HG03095 (cell line): ENCODE data around the gene PMP22.

Experiments used
- ATAC-seq: cut with Tn5 transposase; IDR thresholded peaks from one replicate; pipeline ENCODE4 v1.9.1; 2021; ENCODE audit warnings: moderate library complexity; ENCODE audit not compliant: unreplicated experiment

The PMP22 gene

DNA sequence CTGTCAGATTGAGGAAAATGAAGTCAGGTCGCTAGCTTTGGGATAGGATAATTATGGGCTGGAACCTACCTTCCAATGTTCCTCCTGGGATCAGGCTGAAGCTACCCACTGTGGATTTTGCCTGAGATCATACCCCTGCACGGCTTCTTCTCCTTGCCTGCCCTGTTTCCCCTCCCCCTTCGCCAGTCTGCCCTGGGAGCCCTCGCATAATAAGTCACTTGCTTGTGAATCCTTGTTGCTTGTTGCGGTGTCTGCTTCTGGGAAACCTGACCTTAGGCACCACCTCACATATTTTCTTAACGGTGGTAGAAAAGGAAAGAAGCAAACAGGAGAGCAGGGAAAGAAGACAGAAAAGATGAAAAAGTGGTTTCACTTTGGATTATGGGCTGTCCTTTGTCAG is 13.3 kb upstream of the PMP22 start:
- ATAC-seq = no peak

DNA sequence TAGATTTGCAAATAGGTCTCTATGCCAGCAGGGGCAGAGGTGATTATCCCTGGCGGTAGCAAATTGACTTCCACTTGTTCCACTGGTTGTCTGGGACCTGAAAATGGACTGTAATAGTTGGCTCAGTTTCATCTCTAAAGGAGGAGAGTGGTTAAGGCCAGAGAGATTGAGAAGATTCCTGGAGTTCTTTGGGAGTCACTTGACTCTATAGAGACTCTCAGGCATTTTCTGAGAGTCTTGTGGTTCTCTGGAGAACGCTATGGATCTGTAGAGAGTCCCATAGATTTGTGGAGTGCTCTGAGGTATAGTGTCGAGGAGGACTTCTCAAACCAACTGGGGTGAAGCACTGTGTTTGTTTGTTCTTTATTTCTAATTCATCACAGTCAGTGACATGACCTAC is 8.9 kb upstream of the PMP22 start:
- no peak for ATAC-seq

DNA sequence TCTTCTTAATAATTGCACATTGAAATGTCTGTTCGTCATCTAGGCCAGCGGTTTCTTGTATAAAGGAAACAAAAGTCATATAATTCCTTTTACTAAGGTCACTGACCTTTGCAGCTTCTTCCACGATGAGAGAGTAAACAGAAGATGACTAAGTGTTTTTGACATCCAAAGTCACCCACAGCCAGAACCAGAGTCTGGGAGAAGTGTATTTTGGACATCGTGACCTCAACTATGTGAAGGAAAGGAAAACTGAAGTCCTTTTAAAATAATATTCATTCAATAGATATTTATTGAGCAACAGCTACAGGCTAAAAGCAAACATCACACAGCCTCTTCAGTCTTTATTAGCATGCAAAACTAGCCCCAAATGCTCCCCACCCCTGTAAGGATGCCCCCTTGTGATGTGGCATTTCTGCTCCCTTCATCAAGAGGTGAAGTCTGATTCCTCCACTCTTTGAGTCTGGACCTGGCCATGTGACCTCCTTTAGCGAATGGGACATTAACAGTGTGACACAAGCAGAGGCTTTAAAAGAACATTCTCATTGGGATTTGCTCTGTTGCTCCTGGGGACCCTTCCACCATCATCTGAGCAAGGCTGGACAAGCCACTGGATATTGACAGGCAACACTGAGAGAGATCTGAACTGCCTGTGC is 8.1 kb upstream of the PMP22 start:
- no peak for ATAC-seq

DNA sequence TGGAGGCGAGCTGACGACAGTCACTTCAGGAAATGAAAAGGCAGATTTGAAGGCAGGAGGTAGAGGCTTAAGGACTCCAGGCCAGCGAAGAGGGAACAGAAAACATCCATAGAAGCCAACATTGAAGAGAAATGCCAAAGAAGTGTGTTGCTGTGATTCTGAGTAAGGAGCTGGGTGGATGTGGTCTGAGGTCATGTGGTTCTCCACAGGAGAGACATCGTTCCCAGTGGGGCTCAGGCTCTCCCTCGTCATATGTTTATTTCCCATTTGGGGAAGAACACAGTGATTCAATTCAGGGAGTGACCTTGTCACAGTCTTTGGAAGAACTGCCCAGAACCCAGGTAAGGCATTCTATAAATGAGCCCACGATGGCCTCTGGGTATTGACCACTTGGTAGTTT is 6.6 kb upstream of the PMP22 start:
- no peak for ATAC-seq

DNA sequence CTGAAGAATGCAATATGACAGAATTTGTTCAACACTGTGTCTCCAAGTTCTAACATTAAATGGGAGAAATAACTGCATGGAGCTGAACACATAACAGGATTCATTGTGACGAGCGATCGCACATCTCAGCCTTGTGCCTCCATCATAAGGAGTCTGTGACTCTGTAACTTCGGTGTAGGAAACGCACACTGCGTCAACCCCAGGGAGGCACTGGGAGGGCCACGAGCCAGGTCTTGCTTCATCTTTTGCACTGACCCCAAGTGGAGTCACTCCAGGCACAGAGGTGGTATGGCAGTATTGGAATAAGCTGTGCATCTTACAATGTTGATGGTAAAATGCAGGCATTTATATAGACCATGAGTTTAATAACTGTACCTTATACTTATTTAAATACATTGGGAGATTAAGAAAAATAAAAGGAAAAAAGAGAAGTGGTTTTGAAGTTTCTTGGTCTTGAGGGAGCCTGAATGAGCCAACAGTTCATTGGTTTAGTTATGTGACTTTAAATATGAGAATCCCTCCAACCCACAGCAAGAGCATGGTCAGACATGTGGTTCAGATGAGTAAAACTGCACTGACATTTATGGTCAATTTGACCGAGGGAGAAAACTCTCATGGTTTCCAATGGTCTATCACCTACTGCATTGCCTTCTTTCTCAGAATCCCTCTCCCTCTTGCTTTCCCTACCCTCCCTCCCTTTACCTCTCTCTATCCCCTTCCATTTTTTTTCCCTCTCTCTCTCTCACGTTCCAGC is 5.7 kb upstream of the PMP22 start:
- ATAC-seq = no peak

DNA sequence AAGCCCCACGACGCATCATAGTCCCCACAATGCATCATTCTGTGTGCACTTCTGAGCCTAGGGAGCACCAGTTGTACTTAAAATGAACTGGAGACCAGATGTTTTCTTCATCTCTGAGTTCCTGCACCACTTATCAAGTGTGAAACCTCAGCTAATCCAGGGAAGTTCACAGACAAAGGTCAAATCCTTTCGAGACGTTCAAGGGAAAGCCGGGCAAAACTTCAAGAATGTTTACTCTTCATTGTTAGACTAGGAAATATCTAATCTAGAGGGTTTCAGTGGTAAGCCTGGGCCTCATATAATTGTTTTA is 4.6 kb upstream of the PMP22 start:
- no peak for ATAC-seq

DNA sequence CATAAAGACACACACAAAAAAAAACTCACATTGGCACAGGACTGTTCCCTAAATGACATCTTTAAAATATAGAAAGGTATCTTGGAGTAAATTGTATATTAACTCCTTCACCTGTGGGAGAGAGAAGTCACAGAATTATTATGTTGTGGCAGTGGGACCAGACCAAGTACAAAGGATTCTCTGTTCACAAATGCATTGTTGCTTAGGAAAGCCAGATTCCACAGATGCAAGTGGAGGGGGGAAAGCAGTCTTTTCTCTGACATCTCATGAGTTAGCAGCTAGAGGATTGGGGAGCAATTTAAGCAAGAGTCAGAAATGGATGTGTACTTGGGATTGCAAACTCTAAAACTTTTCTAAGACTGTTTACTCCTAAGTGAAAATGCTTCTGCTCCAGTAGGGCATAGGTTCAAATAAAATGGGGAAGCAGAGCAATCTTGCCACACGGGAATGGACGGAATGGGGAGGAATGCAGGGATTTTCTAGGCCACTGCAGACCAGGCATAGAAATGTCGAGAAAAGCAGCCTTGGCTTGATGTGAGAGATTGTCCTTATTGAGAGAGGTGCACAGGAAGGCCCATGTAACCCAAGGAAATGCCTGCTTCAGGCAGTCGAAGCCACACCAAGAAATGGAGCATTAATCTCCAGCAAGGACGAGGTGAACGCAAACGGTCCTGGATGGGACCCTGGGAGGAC is 4.1 kb upstream of the PMP22 start:
- no peak for ATAC-seq

DNA sequence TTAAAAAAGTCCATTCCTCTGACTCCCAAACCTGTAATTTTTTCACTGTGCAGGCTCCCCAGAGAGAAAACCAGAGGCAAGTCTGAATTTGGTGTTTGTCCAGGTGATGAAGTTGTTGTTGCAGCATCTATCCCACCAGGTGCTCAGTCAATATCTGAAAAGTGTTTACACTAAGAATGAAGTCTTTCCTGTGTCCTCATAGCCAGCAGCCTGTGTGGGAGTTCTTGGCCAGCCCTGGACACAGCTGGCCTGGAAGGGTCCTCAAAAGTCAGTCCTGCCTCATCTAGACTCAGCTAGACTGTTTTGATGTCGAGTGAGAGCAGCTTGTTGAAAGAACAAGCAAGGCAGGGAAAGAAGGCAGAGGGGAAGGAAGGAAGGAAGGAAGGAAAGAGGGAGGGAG is 3.3 kb upstream of the PMP22 start:
- ATAC-seq = no peak

DNA sequence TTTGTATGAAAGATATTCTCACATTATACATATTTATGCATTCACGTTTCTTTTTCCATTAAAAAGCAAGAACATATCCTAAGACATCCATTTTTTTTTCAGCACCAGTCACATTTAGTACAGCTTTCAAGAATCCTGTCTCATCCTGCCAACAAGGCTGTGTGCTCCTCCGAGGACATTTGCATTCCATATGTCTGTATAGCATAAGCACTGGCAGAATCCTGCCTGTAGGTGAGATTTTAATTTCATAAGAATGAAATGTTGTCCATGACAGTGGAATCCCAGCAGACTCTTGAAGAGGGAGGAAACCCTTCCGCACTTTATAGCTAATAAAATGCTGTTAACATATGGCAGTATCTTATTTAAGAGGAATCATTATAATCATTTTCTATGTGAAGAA is 2.9 kb upstream of the PMP22 start:
- no peak for ATAC-seq

DNA sequence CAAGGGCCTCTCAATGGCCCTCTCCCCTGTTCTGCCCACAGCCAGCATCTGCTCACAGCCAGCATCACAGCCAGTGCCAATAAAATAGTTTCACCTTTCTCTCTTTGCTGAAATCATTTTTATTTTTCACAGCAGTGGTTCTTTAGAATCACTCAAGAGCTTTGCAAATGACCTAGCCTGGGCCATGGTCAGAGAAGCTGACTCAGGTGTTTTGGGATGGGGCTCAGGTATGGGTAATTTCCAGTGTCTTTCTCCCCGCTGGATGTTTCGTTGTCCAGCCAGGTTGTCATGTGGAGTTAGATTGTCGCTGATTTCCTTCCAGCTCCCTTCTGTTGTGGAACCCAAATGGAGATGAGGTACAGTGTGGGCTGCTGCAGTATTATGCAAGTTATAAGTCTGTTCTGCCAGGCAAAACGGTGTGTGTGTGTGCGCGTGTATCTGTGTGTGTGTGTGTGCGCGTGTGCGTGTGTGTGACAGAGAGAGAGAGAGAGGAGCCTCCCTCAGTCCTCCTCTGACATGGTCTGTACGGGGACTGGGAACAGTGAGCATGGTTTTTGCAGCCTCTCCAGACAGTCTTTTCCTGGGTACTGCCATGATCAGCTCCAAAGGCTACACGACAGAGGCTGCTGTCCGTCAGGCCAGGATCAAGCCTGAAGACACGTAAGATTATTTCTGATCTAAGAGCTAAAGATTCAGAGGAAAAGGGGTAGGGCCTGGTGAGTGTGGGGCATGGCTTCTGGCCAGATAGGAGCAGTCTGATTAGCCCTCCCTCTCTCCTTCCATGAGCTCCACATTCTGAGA is 1.4 kb upstream of the PMP22 start:
- ATAC-seq = no peak

DNA sequence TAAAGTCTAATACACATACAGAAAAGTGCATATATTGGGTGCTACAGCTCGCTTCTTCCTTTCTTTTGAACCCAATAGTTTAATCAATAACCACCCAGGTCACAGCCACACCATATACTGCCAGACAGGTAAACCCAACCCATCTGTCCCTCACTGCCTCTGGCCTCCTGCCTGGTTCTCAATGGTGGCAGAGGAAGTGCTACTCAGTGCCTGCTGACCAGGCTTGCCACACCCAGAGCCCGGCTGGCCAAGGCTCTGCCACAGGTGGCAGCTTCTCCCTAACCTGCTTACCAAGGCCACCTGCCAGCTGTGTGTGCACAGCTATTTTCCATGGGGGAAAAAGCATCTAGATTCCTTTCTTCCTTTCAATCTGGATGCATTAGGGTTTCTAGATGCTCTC is 584 bp downstream of the PMP22 start:
- ATAC-seq = no peak

DNA sequence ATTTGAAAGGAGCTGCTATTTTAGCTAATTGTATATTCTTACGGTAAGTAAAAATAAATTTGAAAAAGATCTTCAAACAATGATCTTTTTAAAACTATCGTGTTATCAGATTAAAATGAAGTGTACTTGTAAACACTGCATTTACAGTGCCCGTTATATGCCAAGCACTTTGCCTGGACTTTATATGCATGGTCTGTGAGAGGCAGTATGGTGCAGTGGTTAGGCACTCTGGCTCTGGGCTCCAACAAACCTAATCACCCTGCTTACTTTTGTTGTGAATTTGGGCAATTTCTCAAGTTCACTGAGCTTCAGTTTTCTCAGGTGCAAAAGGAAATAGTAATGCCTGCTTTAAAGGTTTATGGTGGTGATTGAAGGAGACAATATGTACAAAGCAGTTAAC is 1.4 kb downstream of the PMP22 start:
- ATAC-seq = no peak

DNA sequence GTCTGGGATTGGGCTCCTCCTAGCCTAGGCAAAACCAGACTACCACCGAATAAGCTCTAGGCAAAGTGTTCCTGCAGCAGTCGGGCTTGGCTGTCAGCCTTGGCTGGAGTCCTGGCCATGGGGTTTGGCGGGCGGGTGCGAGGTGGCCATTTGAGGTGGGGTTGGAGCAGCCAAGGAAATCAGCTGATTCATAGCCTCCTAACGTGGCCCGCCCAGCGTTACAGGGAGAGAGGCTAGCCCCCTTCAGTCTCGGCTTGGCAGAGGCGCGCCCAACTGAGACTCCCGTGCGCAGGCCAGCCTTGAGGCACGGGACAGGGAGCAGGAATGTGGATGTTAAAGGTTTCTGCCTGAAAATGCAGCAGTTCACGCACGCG is 1.9 kb downstream of the PMP22 start:
- no peak for ATAC-seq

DNA sequence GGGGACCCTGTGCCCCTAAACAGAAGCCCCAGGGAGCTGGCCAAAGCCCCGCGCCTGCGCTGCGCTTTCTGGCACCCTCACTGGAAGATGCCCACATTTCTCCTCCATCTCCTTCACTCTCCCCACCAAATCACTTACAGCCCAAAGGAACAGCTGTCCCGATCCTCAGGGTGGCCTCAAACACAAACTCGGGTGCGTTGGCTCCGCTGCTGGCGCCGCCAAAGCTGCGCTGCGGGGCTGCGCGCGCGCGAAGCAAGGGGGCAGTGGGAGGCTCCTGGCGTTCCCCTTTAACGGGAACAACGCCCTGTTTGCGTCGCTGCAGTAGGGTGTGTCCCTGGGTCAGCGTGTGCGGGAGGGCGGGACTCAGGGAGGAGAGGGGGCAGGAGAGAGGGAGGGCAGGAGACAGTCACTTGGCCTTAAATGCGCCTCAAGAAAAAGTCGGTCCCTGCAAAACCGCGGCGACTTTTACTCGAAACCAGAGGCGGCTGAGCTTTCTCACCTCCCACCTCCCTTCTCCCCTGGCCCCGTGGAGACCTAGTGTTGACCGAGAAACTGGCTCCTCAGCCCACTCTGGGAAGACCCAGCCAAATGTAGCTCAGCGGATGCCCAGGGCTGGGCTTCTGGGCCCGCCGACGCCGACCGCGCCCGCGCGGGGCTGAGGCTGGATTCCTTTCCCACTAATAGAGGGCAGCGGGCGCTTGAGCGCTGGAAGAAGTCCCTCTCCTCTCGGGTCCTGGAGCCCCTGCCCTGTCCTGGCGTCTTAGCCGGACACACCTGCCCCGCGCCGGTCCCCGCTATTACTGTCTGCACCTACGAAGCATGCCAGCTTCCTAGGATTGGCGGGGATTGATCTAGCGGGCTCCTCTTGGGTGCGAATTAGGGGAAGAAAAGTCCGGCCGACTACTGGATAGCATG is 2.6 kb downstream of the PMP22 start:
- ATAC-seq = no peak

DNA sequence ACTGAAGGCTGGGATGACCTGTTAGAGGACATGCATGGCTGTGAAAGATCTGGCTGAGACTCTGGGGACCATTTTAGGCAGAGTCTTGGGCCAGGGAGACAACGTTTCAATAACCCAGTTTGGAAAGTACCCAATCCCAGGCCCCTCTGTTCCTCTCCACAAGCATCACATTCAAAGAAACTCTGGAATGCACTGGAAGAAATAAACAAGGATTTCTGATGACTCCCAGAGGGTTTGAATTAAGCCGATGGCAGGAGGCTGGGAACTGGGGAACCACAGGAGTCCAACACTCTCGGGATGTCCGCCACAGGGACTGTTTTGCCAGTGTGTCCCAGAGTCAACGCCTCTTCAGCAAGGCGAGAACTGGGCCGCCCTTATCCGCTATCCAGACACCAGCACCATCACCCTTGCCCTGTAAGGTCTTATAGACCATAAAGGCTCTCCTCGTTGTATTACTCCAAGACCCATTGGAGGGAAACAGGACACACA is 3.3 kb downstream of the PMP22 start:
- ATAC-seq = no peak

DNA sequence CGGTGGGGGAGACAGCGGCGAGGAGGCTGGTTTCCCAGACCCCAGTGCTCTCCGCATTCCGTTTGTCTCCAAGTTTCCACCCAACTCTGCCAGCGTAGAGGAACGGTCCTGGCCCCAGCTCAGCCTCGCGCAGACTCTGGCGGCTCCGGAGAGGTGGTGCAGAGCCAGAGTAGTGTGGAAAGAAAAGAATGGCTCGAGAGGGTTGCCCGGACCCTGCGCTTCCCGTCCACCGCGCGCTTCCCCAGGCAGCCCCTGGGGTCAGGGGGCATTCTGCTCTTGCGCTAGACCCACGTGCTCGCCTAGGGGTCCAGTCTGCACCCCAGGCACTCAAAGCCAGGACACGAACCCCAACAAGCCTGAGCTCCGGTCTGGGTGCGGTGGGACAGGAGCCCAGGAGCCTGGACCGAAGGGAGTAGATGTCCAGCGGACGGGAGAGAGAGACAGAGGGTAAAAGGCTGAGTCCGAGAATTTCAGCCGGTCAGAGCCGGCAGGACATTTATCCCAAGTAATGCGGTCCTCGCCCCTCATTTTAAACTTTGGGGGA is 3.8 kb downstream of the PMP22 start:
- ATAC-seq = no peak

DNA sequence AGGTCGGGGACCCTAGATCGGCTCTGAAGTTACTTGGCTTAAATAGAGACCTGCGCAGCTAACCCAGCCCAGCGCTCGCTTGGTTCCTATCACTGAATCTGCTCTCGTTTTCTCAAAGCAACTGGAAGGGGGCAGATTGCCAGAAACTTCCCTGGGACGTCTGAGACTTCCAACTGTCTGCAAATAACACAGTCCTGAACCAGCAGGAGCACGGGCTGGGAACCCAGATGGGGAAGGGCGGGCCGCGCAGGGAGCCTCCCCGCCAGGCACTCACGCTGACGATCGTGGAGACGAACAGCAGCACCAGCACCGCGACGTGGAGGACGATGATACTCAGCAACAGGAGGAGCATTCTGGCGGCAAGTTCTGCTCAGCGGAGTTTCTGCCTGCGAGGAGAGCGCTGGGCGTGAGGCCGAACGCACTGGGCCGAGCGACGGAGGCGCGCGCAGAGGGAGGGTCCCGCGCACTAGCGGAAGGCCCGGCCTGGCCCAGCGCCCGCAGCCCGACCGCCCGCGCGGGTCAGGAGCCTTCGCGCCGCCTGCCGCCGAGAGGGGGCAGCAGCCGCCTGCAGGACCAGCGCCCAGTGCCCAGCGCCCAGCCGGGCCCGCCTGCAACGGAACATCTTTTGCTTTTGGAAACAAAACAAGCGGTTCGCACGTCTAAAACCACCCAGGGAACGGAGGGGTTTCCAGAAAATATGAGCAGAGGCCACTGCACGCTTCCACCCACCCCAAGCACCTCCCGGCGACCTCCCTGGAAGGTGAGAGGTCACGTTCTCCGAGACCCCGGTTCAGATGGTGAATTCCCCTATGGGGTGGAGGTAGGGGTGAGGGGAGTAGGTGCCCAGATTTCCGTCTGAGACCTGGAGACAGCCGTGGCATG is 4.5 kb downstream of the PMP22 start:
- no peak for ATAC-seq

DNA sequence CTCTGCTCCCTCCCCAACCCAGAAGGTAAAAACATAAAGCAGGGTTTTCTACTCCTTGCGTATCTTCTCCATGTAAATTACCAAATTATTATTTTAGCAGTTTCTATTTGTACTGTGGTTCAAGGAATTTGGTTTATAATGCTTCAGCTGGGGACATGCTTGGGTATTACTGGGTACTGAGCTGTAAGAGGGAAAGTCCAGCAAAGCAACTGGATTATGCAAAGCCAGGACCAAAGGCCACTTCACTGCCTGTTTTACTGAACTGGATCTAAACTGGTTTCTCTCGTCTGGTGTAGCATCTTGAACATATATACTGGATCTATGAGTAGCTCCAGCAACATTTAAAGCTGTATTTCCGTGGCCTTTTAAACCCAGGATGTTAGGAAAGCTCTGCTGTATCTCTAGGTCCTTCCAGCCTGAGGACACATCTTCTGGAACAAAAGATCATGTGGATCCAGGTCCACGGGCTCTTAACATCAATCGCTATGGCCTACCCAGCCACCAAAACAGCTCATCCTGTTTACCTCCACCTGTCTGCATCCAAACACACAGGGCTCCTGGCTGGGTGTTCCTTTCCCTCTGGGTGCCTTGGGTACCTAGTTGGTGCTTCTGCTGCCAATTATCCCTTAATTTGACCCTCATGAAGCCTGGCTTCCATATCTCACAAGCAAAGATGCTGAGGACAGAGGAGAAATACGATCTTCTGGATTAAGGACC is 7.2 kb downstream of the PMP22 start:
- no peak for ATAC-seq
